Posterior cingulate gyrus (tissue), 11 donors: ENCODE results near the gene TNS3.

ENCODE experiments used
- DNase-seq, 10 donors: peaks; one replicate each; pipeline versions ENCODE4 v3.0.0 to v3.0.0-alpha.2; 2020 to 2021; ENCODE audit warnings: mixed read lengths in 3 of 10
- intact Hi-C: fragments of 100-400 bp; cut with DNase I; formaldehyde crosslinking; loops from one replicate; pipeline ENCODE4 v1.15.1; 2023

Gene TNS3

GRCh38 chr7:47236480-47237129 lies 345.3 kb downstream of the TNS3 start:
- no peak for DNase-seq
- intact Hi-C loops = no loop called here

GRCh38 chr7:47233996-47234395 lies 347.9 kb downstream of the TNS3 start:
- intact Hi-C loops = no loop called here
- DNase-seq = no peak

GRCh38 chr7:47232751-47233412 lies 349.0 kb downstream of the TNS3 start:
- no peak for DNase-seq
- intact Hi-C loops = no loop called here

GRCh38 chr7:47231627-47232026 lies 350.3 kb downstream of the TNS3 start:
- intact Hi-C loops = no loop called here
- no peak for DNase-seq

GRCh38 chr7:47231032-47231431 lies 350.9 kb downstream of the TNS3 start:
- intact Hi-C loops = no loop called here
- DNase-seq = no peak

- DNase-seq = no peak
- intact Hi-C loops = no loop called here
These were observed 353.4 kb downstream of the TNS3 start for GRCh38 chr7:47228386-47229014.

- intact Hi-C loops = no loop called here
- DNase-seq = no peak
These were observed 354.1 kb downstream of the TNS3 start for GRCh38 chr7:47227762-47228177.

GRCh38 chr7:47226696-47227095 lies 355.2 kb downstream of the TNS3 start:
- intact Hi-C loops = no loop called here
- DNase-seq = no peak

GRCh38 chr7:47225387-47226131 lies 356.4 kb downstream of the TNS3 start:
- intact Hi-C loops = no loop called here
- DNase-seq = no peak
